ENCODE results near the gene CYP3A5. TPM values are rescaled to one million over a fixed set of nuclear protein-coding genes. Genes with fewer than 3 reads are reported as not detected.
"Not testable (repeated sequence)": the region's sequence is repeated elsewhere in the genome, so short reads cannot be mapped to it uniquely, and the experiment has no call there.

CYP3A5 gene
- total and polyA plus RNA-seq, 9 of the 15 experiments (the other 6 are each of a cell fraction or from before 2014, with no cell fraction given), result 0.73 to 2.8 (median 1.5) TPM

DNA sequence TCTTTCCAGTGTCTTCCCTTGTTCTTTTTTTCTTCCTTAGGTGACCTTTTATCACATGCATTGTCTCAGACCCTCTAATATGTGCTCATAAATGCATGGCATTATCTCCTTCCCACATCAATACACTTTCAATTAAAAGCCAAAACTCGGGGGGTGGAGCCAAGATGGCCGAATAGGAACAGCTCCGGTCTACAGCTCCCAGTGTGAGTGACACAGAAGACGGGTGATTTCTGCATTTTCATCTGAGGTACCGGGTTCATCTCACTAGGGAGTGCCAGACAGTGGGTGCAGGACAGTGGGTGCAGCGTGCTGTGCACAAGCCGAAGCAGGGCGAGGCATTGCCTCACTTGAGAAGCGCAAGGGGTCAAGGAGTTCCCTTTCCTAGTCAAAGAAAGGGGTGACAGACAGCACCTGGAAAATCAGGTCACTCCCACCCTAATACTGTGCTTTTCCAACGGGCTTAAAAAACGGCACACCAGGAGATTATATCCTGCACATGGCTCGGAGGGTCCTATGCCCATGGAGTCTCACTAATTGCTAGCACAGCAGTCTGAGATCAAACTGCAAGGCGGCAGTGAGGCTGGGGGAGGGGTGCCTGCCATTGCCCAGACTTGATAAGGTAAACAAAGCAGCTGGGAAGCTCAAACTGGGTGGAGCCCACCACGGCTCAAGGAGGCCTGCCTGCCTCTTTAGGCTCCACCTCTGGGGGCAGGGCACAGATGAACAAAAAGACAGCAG lies 6.2 kb upstream of the CYP3A5 start (continued):
- TF ChIP-seq JUND (IDR thresholded peaks at IDR 0.05; ENCODE audit: borderline replicate concordance, low read depth, low read length) (peak; percentile 18; the same call in 1 of the 2 replicates), DACH1 (IDR thresholded peaks at IDR 0.05; ENCODE audit: partially characterized antibody) (peak; percentile 67), TEAD2 (tag; IDR thresholded peaks at IDR 0.05) (0 out of 2 replicates have a peak, but pooled peaks have one; percentile 35), ATF7 (IDR thresholded peaks at IDR 0.05) (peak; percentile 45; the same call in 1 of the 2 replicates), ARNT (IDR thresholded peaks at IDR 0.05) (0 out of 4 replicates have a peak, but pooled peaks of 1 of the 2 experiments have one; percentile 27)
- TF ChIP-seq JUND (tag; IDR thresholded peaks at IDR 0.05; ENCODE audit: borderline replicate concordance, low read depth, low read length), result not testable (repeated sequence)
- TF ChIP-seq, protein P1, sequence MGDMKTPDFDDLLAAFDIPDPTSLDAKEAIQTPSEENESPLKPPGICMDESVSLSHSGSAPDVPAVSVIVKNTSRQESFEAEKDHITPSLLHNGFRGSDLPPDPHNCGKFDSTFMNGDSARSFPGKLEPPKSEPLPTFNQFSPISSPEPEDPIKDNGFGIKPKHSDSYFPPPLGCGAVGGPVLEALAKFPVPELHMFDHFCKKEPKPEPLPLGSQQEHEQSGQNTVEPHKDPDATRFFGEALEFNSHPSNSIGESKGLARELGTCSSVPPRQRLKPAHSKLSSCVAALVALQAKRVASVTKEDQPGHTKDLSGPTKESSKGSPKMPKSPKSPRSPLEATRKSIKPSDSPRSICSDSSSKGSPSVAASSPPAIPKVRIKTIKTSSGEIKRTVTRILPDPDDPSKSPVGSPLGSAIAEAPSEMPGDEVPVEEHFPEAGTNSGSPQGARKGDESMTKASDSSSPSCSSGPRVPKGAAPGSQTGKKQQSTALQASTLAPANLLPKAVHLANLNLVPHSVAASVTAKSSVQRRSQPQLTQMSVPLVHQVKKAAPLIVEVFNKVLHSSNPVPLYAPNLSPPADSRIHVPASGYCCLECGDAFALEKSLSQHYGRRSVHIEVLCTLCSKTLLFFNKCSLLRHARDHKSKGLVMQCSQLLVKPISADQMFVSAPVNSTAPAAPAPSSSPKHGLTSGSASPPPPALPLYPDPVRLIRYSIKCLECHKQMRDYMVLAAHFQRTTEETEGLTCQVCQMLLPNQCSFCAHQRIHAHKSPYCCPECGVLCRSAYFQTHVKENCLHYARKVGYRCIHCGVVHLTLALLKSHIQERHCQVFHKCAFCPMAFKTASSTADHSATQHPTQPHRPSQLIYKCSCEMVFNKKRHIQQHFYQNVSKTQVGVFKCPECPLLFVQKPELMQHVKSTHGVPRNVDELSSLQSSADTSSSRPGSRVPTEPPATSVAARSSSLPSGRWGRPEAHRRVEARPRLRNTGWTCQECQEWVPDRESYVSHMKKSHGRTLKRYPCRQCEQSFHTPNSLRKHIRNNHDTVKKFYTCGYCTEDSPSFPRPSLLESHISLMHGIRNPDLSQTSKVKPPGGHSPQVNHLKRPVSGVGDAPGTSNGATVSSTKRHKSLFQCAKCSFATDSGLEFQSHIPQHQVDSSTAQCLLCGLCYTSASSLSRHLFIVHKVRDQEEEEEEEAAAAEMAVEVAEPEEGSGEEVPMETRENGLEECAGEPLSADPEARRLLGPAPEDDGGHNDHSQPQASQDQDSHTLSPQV (IDR thresholded peaks at IDR 0.05), result peak; percentile 58; the same call in 1 of the 2 replicates
- TF ChIP-seq, protein P2, sequence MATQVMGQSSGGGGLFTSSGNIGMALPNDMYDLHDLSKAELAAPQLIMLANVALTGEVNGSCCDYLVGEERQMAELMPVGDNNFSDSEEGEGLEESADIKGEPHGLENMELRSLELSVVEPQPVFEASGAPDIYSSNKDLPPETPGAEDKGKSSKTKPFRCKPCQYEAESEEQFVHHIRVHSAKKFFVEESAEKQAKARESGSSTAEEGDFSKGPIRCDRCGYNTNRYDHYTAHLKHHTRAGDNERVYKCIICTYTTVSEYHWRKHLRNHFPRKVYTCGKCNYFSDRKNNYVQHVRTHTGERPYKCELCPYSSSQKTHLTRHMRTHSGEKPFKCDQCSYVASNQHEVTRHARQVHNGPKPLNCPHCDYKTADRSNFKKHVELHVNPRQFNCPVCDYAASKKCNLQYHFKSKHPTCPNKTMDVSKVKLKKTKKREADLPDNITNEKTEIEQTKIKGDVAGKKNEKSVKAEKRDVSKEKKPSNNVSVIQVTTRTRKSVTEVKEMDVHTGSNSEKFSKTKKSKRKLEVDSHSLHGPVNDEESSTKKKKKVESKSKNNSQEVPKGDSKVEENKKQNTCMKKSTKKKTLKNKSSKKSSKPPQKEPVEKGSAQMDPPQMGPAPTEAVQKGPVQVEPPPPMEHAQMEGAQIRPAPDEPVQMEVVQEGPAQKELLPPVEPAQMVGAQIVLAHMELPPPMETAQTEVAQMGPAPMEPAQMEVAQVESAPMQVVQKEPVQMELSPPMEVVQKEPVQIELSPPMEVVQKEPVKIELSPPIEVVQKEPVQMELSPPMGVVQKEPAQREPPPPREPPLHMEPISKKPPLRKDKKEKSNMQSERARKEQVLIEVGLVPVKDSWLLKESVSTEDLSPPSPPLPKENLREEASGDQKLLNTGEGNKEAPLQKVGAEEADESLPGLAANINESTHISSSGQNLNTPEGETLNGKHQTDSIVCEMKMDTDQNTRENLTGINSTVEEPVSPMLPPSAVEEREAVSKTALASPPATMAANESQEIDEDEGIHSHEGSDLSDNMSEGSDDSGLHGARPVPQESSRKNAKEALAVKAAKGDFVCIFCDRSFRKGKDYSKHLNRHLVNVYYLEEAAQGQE (IDR thresholded peaks at IDR 0.05; ENCODE audit: borderline replicate concordance), result peak; percentile 18; the same call in 1 of the 2 replicates
- TF ChIP-seq, protein P2 (CRISPR knock-in tag; IDR thresholded peaks at IDR 0.05; ENCODE audit: low read depth), result not testable (repeated sequence)
- TF ChIP-seq, protein P3, sequence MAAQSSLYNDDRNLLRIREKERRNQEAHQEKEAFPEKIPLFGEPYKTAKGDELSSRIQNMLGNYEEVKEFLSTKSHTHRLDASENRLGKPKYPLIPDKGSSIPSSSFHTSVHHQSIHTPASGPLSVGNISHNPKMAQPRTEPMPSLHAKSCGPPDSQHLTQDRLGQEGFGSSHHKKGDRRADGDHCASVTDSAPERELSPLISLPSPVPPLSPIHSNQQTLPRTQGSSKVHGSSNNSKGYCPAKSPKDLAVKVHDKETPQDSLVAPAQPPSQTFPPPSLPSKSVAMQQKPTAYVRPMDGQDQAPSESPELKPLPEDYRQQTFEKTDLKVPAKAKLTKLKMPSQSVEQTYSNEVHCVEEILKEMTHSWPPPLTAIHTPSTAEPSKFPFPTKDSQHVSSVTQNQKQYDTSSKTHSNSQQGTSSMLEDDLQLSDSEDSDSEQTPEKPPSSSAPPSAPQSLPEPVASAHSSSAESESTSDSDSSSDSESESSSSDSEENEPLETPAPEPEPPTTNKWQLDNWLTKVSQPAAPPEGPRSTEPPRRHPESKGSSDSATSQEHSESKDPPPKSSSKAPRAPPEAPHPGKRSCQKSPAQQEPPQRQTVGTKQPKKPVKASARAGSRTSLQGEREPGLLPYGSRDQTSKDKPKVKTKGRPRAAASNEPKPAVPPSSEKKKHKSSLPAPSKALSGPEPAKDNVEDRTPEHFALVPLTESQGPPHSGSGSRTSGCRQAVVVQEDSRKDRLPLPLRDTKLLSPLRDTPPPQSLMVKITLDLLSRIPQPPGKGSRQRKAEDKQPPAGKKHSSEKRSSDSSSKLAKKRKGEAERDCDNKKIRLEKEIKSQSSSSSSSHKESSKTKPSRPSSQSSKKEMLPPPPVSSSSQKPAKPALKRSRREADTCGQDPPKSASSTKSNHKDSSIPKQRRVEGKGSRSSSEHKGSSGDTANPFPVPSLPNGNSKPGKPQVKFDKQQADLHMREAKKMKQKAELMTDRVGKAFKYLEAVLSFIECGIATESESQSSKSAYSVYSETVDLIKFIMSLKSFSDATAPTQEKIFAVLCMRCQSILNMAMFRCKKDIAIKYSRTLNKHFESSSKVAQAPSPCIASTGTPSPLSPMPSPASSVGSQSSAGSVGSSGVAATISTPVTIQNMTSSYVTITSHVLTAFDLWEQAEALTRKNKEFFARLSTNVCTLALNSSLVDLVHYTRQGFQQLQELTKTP (IDR thresholded peaks at IDR 0.05; ENCODE audit: low read depth in 1 of 2, partially characterized antibody in 2 of 2), result peak in 1 of 2 experiments; percentile 47

Data from K562 (cell line).